GM23338 (cell line): ENCODE results near the gene IL1RL2. TPM values are rescaled to one million over a fixed set of nuclear protein-coding genes. Genes with fewer than 3 reads are reported as not detected.

Experiments
- ATAC-seq: fragments of 200-7000 bp; cut with Tn5 transposase; 3 replicates; pipeline ENCODE4 v1.9.1; 2020
- DNase-seq: peaks from one replicate; pipeline ENCODE4 v3.0.0-alpha.2; 2015; ENCODE audit warnings: low spot score
- H2AFZ ChIP-seq: fragments of 200-600 bp; sonication (generic); 2 replicates; pipeline ENCODE4 v1.8.0; 2016; ENCODE audit warnings: antibody characterized with exemption, mild to moderate bottlenecking, moderate library complexity
- H3F3A ChIP-seq: fragments of 200-600 bp; sonication (generic); replicated peaks from 2 replicates; pipeline ENCODE4 v1.8.0; 2017; ENCODE audit warnings: antibody characterized with exemption, mixed run types, low read depth
- H3K27ac ChIP-seq: fragments of 200-600 bp; sonication (generic); 2 replicates; pipeline ENCODE4 v1.6.1; 2016; ENCODE audit warnings: low read depth
- H3K27me3 ChIP-seq: fragments of 200-600 bp; sonication (generic); 2 replicates; pipeline ENCODE4 v1.8.0; 2016; ENCODE audit warnings: mild to moderate bottlenecking, mixed run types, moderate library complexity; ENCODE audit not compliant: insufficient read depth
- H3K36me3 ChIP-seq: fragments of 200-600 bp; sonication (generic); 2 replicates; pipeline ENCODE4 v1.8.0; 2016; ENCODE audit warnings: mild to moderate bottlenecking; ENCODE audit not compliant: insufficient read depth
- H3K4me1 ChIP-seq: fragments of 200-600 bp; sonication (generic); 2 replicates; pipeline ENCODE4 v1.8.0; 2016; ENCODE audit warnings: mild to moderate bottlenecking, moderate library complexity; ENCODE audit not compliant: insufficient read depth
- H3K4me2 ChIP-seq: fragments of 200-600 bp; sonication (generic); 2 replicates; pipeline ENCODE4 v1.7.1; 2017; ENCODE audit warnings: mixed run types
- H3K4me3 ChIP-seq: fragments of 200-600 bp; sonication (generic); 2 replicates; pipeline ENCODE4 v1.6.1; 2016; ENCODE audit warnings: mixed run types
- H3K79me2 ChIP-seq: fragments of 200-600 bp; sonication (generic); replicated peaks from 2 replicates; pipeline ENCODE4 v1.8.0; 2017; ENCODE audit warnings: mild to moderate bottlenecking; ENCODE audit not compliant: insufficient read depth
- H3K9me2 ChIP-seq: fragments of 200-600 bp; sonication (generic); 2 replicates; pipeline ENCODE4 v1.8.0; 2017; ENCODE audit not compliant: insufficient read depth
- H4K20me1 ChIP-seq: fragments of 200-600 bp; sonication (generic); replicated peaks from 2 replicates; pipeline ENCODE4 v1.8.0; 2017; ENCODE audit warnings: mild to moderate bottlenecking; ENCODE audit not compliant: insufficient read depth
- H3K27ac Mint-ChIP-seq: 2 replicates; pipeline ENCODE4 v1.8.0; 2020; ENCODE audit warnings: inconsistent platforms, mild to moderate bottlenecking, moderate library complexity, mixed read lengths
- H3K27me3 Mint-ChIP-seq: 3 replicates; pipeline ENCODE4 v1.8.0; 2022; ENCODE audit warnings: low read depth, mild to moderate bottlenecking, moderate library complexity, mixed read lengths, inconsistent platforms; ENCODE audit not compliant: insufficient read depth, poor library complexity
- H3K36me3 Mint-ChIP-seq: 3 replicates; pipeline ENCODE4 v1.8.0; 2021; ENCODE audit warnings: low read depth, mild to moderate bottlenecking, inconsistent platforms, moderate library complexity, mixed read lengths
- H3K4me1 Mint-ChIP-seq: 3 replicates; pipeline ENCODE4 v1.8.0; 2020; ENCODE audit warnings: mild to moderate bottlenecking, inconsistent platforms, mixed read lengths
- H3K4me3 Mint-ChIP-seq: 3 replicates; pipeline ENCODE4 v1.8.0; 2021; ENCODE audit warnings: moderate library complexity, mild to moderate bottlenecking, inconsistent platforms, mixed read lengths
- H3K9me3 Mint-ChIP-seq: 3 replicates; pipeline ENCODE4 v1.8.0; 2020; ENCODE audit warnings: moderate library complexity, mild to moderate bottlenecking, inconsistent platforms, mixed read lengths
- CREB1 ChIP-seq: fragments of 250-450 bp; sonication (Bioruptor Pico); IDR thresholded peaks from 2 replicates; pipeline ENCODE4 v1.5.0; 2020; ENCODE audit warnings: low read depth, mild to moderate bottlenecking, moderate library complexity
- ETS1 ChIP-seq: IDR thresholded peaks from 2 replicates; pipeline ENCODE4 v1.6.1; 2016; ENCODE audit warnings: antibody characterized with exemption
- EZH2 ChIP-seq: fragments of 200-600 bp; sonication (generic); IDR thresholded peaks from one replicate; pipeline ENCODE4 v1.8.0; 2017; ENCODE audit warnings: antibody characterized with exemption, mild to moderate bottlenecking, low read depth; ENCODE audit not compliant: unreplicated experiment
- EZH2phosphoT487 ChIP-seq: fragments of 200-600 bp; sonication (generic); IDR thresholded peaks from one replicate; pipeline ENCODE4 v1.8.1; 2018; ENCODE audit warnings: antibody characterized with exemption; ENCODE audit not compliant: unreplicated experiment
- JUNB ChIP-seq: IDR thresholded peaks from one replicate; pipeline ENCODE4 v1.6.1; 2016; ENCODE audit warnings: antibody characterized with exemption; ENCODE audit not compliant: unreplicated experiment
- NANOG ChIP-seq: IDR thresholded peaks from 2 replicates; pipeline ENCODE4 v1.6.1; 2016; ENCODE audit warnings: antibody characterized with exemption, borderline replicate concordance
- POLR2AphosphoS5 ChIP-seq: IDR thresholded peaks from 2 replicates; pipeline ENCODE4 v1.6.1; 2016; ENCODE audit warnings: antibody characterized with exemption, low read depth
- REST ChIP-seq: IDR thresholded peaks from one replicate; pipeline ENCODE4 v1.6.1; 2018; ENCODE audit warnings: antibody characterized with exemption; ENCODE audit not compliant: unreplicated experiment
- STAT1 ChIP-seq: IDR thresholded peaks from one replicate; pipeline ENCODE4 v1.6.1; 2016; ENCODE audit warnings: antibody characterized with exemption; ENCODE audit not compliant: unreplicated experiment
- ZNF114 ChIP-seq: fragments of 250-450 bp; sonication (Bioruptor Pico); IDR thresholded peaks from 2 replicates; pipeline ENCODE4 v1.5.0; 2020; ENCODE audit warnings: mild to moderate bottlenecking, moderate library complexity
- ZNF331 ChIP-seq: fragments of 250-450 bp; sonication (Bioruptor Pico); IDR thresholded peaks from 2 replicates; pipeline ENCODE4 v1.5.0; 2020; ENCODE audit warnings: low read depth, mild to moderate bottlenecking, moderate library complexity
- ZNF462 ChIP-seq: fragments of 250-450 bp; sonication (Bioruptor Pico); IDR thresholded peaks from 2 replicates; pipeline ENCODE4 v1.5.0; 2020; ENCODE audit warnings: mild to moderate bottlenecking, moderate library complexity
- polyA plus RNA-seq: library from polyadenylated mRNA; unstranded; fragments of >200 nt; fragmentation: Nextera tagmentation; extraction: Ambion mirVana; gene quantifications from 2 replicates; pipeline ENCODE4 v1.2.1, GENCODE V29; 2016
- total RNA-seq: library from RNA; depleted of rRNA; stranded (reverse); fragments of >200 nt; shearing (Covaris generic); gene quantifications from 2 replicates; pipeline ENCODE4 v1.2.3, GENCODE V29; 2014
- TF ChIP-seq, protein P1 (sequence below), 2 experiments: fragments of 200-600 bp in 1 of 2; sonication (generic) in 1 of 2; conservative IDR thresholded peaks; 2 replicates each; pipeline versions ENCODE4 v1.5.1 to v1.6.1; 2016 to 2017; ENCODE audit warnings: antibody characterized with exemption in 2 of 2, low read depth in 2 of 2, mild to moderate bottlenecking in 2 of 2, moderate library complexity in 1 of 2

The IL1RL2 gene
- total and polyA plus RNA-seq, 2 experiments from 2014 or later, result not detected

GRCh38 chr2:102238778-102239177 lies 52.0 kb downstream of the IL1RL2 start:
- no peaks in the 10 kb centered on the region for H3K36me3 ChIP-seq
- H3K4me1 Mint-ChIP-seq, result peaks cover 14% of the 10 kb centered on the region; the same call in 2 of the 3 replicates
- no peaks in the 10 kb centered on the region; the same call in 1 of the 2 replicates for H3K9me2 ChIP-seq
- no peaks in the 10 kb centered on the region for H3K79me2 ChIP-seq
- TF ChIP-seq ZNF462 (CRISPR knock-in tag) (no peak), CREB1 (CRISPR knock-in tag) (no peak), ZNF331 (CRISPR knock-in tag) (no peak), REST (no peak), EZH2 (no peak), ETS1 (no peak), ZNF114 (CRISPR knock-in tag) (no peak), NANOG (no peak), STAT1 (no peak), POLR2AphosphoS5 (no peak), JUNB (no peak), EZH2phosphoT487 (no peak)
- TF ChIP-seq, protein P1, sequence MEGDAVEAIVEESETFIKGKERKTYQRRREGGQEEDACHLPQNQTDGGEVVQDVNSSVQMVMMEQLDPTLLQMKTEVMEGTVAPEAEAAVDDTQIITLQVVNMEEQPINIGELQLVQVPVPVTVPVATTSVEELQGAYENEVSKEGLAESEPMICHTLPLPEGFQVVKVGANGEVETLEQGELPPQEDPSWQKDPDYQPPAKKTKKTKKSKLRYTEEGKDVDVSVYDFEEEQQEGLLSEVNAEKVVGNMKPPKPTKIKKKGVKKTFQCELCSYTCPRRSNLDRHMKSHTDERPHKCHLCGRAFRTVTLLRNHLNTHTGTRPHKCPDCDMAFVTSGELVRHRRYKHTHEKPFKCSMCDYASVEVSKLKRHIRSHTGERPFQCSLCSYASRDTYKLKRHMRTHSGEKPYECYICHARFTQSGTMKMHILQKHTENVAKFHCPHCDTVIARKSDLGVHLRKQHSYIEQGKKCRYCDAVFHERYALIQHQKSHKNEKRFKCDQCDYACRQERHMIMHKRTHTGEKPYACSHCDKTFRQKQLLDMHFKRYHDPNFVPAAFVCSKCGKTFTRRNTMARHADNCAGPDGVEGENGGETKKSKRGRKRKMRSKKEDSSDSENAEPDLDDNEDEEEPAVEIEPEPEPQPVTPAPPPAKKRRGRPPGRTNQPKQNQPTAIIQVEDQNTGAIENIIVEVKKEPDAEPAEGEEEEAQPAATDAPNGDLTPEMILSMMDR (conservative IDR thresholded peaks at IDR 0.05; ENCODE audit: low read depth in 2 of 2), result no peak
- H3K27ac Mint-ChIP-seq, result 0 out of 2 replicates have a peak overlapping the region, but pooled peaks have one; percentile 22
- no peak overlapping the region for H3K4me3 ChIP-seq
- no peak for DNase-seq
- H2AFZ ChIP-seq, result no peak overlapping the region
- no peaks in the 10 kb centered on the region for H3F3A ChIP-seq
- H3K27ac ChIP-seq, result no peak overlapping the region
- no peaks in the 10 kb centered on the region for H3K36me3 Mint-ChIP-seq
- H3K9me3 Mint-ChIP-seq, result no peaks in the 10 kb centered on the region
- H3K4me3 Mint-ChIP-seq, result no peak overlapping the region
- no peaks in the 10 kb centered on the region; the same call in 1 of the 2 replicates for H3K4me1 ChIP-seq
- peaks cover 10% of the 10 kb centered on the region for H3K27me3 Mint-ChIP-seq
- no peak overlapping the region for H3K4me2 ChIP-seq
- H3K27me3 ChIP-seq, result no peaks in the 10 kb centered on the region
- H4K20me1 ChIP-seq, result no peaks in the 10 kb centered on the region
- no peak for ATAC-seq
